K562 (cell line): ENCODE results near the gene RPS8. TPM values are rescaled to one million over a fixed set of nuclear protein-coding genes. Genes with fewer than 3 reads are reported as not detected.

Source experiments
- HLTF ChIP-seq: fragments of 450-650 bp; IDR thresholded peaks from 2 replicates; pipeline ENCODE4 v1.6.1; 2016
- KDM2B ChIP-seq: fragments of 250-450 bp; sonication (Bioruptor Pico); IDR thresholded peaks from 2 replicates; pipeline ENCODE4 v1.8.0; 2021; ENCODE audit warnings: mild to moderate bottlenecking, moderate library complexity
- PHF8 ChIP-seq: fragments of 200-600 bp; sonication (generic); IDR thresholded peaks from 2 replicates; pipeline ENCODE4 v1.6.1; 2012; ENCODE audit warnings: mixed run types, mild to moderate bottlenecking, inconsistent platforms, low read length, moderate library complexity, borderline replicate concordance
- TBL1XR1 ChIP-seq, 2 experiments: IDR thresholded peaks; 2 replicates each; pipeline ENCODE4 v1.6.1; 2012; ENCODE audit warnings: improper control_type of control experiment in 2 of 2, low read length in 2 of 2, mild to moderate bottlenecking in 1 of 2
- YY1 ChIP-seq, 3 experiments: IDR thresholded peaks; 2 replicates each; pipeline ENCODE4 v1.6.1; 2011; ENCODE audit warnings: low read length in 2 of 3, mild to moderate bottlenecking in 2 of 3, moderate library complexity in 2 of 3, borderline replicate concordance in 1 of 3, control low read depth in 1 of 3, low read depth in 1 of 3; ENCODE audit not compliant: insufficient read depth in 3 of 3, insufficient replicate concordance in 2 of 3, control insufficient read depth in 1 of 3, insufficient read length in 1 of 3; ENCODE audit errors: extremely low read depth in 1 of 3
- ZNF589 ChIP-seq: fragments of 200-800 bp; sonication (Bioruptor generic); IDR thresholded peaks from 2 replicates; pipeline ENCODE4 v1.6.1; 2016; ENCODE audit warnings: low read depth, missing genetic modification characterization, missing compliant biosample characterization
- polyA plus RNA-seq, 8 experiments: library from polyadenylated mRNA; depleted of rRNA in 4 of 8; stranded (reverse) in 5 of 8; unstranded in 3 of 8; fragments of >200 nt; fragmentation: Nextera tagmentation in 2 of 8; fragmentation: Illumina TruSeq in 1 of 8; extraction: Ambion mirVana in 2 of 8; extraction: Trizol in 1 of 8; gene quantifications; 2 replicates each; pipeline versions ENCODE4 v1.2.1 to v1.2.3, GENCODE V29; 2011 to 2014; ENCODE audit warnings: inconsistent platforms in 1 of 8, missing spikeins in 1 of 8
- total RNA-seq, 7 experiments: library from RNA; depleted of rRNA in 6 of 7; stranded (reverse); fragments of >200 nt in 6 of 7; fragmentation: Illumina TruSeq in 2 of 7; extraction: Trizol in 2 of 7; gene quantifications; 2 replicates each; pipeline versions ENCODE4 v1.2.1 to v1.2.3, GENCODE V29; 2011 to 2021; ENCODE audit warnings: low replicate concordance in 1 of 7
- TF ChIP-seq, protein P1 (sequence below), 2 experiments: fragments of 250-450 bp in 1 of 2; fragments of 450-650 bp in 1 of 2; sonication (Bioruptor Pico) in 1 of 2; IDR thresholded peaks; 2 replicates each; pipeline versions ENCODE4 v1.6.1 to v1.8.0; 2016 to 2021; ENCODE audit warnings: mild to moderate bottlenecking in 2 of 2, moderate library complexity in 2 of 2, missing compliant biosample characterization in 1 of 2, missing genetic modification characterization in 1 of 2
- TF ChIP-seq, protein P2 (sequence below): sonication (generic); formaldehyde crosslinking; IDR thresholded peaks from 2 replicates; pipeline ENCODE4 v1.8.0; 2022; ENCODE audit warnings: mild to moderate bottlenecking, low read depth, missing genetic modification reagents
- TF ChIP-seq, protein P3 (sequence below): fragments of 450-650 bp; IDR thresholded peaks from 2 replicates; pipeline ENCODE4 v1.6.1; 2016
- TF ChIP-seq, protein P4 (sequence below): fragments of 250-450 bp; sonication (Bioruptor Pico); IDR thresholded peaks from 2 replicates; pipeline ENCODE4 v1.5.1; 2021; ENCODE audit warnings: mild to moderate bottlenecking
- TF ChIP-seq, protein P5 (sequence below), 2 experiments: fragments of 150-350 bp in 1 of 2; IDR thresholded peaks; 2 replicates each; pipeline ENCODE4 v1.6.1; 2012 to 2016; ENCODE audit warnings: low read depth in 2 of 2, low read length in 2 of 2, mild to moderate bottlenecking in 1 of 2, moderate library complexity in 1 of 2
- TF ChIP-seq, protein P6 (sequence below): fragments of 250-450 bp; sonication (Bioruptor Pico); IDR thresholded peaks from 2 replicates; pipeline ENCODE4 v1.5.0; 2021; ENCODE audit warnings: mild to moderate bottlenecking, moderate library complexity

RPS8 gene
- total and polyA plus RNA-seq, 9 of the 15 experiments (the other 6 are each of a cell fraction or from before 2014, with no cell fraction given) = 2,431 to 4,168 (median 3,109) TPM

DNA sequence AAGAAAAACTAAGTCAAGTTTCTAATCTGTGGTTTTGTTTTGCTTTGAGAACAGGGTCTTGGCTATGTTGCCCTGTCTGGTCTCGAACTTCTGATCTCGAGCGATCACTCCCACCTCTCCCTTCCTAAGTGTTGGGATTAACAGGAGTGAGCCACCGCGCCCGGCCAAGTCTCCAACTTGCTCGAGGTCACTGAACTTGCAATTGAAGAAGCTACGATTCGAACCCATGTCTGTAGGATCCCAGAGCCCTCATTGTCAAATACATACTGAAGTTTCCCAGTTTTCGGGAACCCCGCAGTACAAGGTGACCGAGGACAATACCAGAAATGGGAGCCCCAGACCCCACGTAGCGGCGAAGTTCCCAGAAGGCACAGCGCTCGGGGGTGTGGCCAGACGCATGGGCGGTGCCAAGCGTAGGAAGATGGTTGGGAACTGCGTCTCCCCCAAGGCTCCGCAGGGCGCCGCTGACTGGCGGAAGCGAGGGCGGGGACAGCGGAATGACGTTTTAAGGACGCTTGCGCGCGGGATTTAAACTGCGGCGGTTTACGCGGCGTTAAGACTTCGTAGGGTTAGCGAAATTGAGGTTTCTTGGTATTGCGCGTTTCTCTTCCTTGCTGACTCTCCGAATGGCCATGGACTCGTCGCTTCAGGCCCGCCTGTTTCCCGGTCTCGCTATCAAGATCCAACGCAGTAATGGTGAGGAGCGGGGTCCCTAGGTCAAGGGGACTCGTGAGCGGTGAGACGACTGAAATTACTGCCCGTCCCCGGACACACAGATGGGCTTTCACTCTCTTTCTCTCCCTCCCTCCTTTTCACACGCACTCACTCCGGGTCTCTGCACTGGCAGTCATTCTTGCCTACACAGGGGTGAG lies 35.8 kb upstream of the RPS8 start, which contains the start of gene KIF2C (continued):
- TF ChIP-seq, protein P1, sequence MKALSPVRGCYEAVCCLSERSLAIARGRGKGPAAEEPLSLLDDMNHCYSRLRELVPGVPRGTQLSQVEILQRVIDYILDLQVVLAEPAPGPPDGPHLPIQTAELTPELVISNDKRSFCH (CRISPR knock-in tag; IDR thresholded peaks at IDR 0.05) = no peak
- TF ChIP-seq, protein P1 (tag; IDR thresholded peaks at IDR 0.05) = no peak
- TF ChIP-seq, protein P2, sequence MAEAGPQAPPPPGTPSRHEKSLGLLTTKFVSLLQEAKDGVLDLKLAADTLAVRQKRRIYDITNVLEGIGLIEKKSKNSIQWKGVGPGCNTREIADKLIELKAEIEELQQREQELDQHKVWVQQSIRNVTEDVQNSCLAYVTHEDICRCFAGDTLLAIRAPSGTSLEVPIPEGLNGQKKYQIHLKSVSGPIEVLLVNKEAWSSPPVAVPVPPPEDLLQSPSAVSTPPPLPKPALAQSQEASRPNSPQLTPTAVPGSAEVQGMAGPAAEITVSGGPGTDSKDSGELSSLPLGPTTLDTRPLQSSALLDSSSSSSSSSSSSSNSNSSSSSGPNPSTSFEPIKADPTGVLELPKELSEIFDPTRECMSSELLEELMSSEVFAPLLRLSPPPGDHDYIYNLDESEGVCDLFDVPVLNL (CRISPR knock-in tag) = peak; percentile 99
- TF ChIP-seq HLTF (no peak), YY1 (IDR thresholded peaks at IDR 0.05; ENCODE audit: borderline replicate concordance in 1 of 3, control insufficient read depth in 1 of 3, extremely low read depth in 1 of 3, insufficient read depth in 3 of 3, insufficient read length in 1 of 3, insufficient replicate concordance in 2 of 3, low read depth in 1 of 3, low read length in 2 of 3) (peak in 2 of 3 experiments; percentile 72 to 87), ZNF589 (CRISPR knock-in tag) (no peak), TBL1XR1 (IDR thresholded peaks at IDR 0.05; ENCODE audit: low read length in 2 of 2) (peak in 1 of 2 experiments; percentile 90; a peak in 2 of 4 replicates), KDM2B (CRISPR knock-in tag) (no peak), PHF8 (peak; percentile 95)
- TF ChIP-seq, protein P3, sequence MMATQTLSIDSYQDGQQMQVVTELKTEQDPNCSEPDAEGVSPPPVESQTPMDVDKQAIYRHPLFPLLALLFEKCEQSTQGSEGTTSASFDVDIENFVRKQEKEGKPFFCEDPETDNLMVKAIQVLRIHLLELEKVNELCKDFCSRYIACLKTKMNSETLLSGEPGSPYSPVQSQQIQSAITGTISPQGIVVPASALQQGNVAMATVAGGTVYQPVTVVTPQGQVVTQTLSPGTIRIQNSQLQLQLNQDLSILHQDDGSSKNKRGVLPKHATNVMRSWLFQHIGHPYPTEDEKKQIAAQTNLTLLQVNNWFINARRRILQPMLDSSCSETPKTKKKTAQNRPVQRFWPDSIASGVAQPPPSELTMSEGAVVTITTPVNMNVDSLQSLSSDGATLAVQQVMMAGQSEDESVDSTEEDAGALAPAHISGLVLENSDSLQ = peak; percentile 85
- TF ChIP-seq, protein P4, sequence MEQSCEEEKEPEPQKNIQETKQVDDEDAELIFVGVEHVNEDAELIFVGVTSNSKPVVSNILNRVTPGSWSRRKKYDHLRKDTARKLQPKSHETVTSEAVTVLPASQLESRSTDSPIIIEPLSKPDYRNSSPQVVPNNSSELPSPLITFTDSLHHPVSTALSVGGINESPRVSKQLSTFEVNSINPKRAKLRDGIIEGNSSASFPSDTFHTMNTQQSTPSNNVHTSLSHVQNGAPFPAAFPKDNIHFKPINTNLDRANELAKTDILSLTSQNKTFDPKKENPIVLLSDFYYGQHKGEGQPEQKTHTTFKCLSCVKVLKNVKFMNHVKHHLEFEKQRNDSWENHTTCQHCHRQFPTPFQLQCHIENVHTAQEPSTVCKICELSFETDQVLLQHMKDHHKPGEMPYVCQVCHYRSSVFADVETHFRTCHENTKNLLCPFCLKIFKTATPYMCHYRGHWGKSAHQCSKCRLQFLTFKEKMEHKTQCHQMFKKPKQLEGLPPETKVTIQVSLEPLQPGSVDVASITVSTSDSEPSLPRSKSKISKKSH = no peak
- TF ChIP-seq, protein P5, sequence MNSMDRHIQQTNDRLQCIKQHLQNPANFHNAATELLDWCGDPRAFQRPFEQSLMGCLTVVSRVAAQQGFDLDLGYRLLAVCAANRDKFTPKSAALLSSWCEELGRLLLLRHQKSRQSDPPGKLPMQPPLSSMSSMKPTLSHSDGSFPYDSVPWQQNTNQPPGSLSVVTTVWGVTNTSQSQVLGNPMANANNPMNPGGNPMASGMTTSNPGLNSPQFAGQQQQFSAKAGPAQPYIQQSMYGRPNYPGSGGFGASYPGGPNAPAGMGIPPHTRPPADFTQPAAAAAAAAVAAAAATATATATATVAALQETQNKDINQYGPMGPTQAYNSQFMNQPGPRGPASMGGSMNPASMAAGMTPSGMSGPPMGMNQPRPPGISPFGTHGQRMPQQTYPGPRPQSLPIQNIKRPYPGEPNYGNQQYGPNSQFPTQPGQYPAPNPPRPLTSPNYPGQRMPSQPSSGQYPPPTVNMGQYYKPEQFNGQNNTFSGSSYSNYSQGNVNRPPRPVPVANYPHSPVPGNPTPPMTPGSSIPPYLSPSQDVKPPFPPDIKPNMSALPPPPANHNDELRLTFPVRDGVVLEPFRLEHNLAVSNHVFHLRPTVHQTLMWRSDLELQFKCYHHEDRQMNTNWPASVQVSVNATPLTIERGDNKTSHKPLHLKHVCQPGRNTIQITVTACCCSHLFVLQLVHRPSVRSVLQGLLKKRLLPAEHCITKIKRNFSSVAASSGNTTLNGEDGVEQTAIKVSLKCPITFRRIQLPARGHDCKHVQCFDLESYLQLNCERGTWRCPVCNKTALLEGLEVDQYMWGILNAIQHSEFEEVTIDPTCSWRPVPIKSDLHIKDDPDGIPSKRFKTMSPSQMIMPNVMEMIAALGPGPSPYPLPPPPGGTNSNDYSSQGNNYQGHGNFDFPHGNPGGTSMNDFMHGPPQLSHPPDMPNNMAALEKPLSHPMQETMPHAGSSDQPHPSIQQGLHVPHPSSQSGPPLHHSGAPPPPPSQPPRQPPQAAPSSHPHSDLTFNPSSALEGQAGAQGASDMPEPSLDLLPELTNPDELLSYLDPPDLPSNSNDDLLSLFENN (IDR thresholded peaks at IDR 0.05; ENCODE audit: low read depth in 2 of 2, low read length in 2 of 2) = peak in 1 of 2 experiments; percentile 78; a peak in 1 of 4 replicates
- TF ChIP-seq, protein P6, sequence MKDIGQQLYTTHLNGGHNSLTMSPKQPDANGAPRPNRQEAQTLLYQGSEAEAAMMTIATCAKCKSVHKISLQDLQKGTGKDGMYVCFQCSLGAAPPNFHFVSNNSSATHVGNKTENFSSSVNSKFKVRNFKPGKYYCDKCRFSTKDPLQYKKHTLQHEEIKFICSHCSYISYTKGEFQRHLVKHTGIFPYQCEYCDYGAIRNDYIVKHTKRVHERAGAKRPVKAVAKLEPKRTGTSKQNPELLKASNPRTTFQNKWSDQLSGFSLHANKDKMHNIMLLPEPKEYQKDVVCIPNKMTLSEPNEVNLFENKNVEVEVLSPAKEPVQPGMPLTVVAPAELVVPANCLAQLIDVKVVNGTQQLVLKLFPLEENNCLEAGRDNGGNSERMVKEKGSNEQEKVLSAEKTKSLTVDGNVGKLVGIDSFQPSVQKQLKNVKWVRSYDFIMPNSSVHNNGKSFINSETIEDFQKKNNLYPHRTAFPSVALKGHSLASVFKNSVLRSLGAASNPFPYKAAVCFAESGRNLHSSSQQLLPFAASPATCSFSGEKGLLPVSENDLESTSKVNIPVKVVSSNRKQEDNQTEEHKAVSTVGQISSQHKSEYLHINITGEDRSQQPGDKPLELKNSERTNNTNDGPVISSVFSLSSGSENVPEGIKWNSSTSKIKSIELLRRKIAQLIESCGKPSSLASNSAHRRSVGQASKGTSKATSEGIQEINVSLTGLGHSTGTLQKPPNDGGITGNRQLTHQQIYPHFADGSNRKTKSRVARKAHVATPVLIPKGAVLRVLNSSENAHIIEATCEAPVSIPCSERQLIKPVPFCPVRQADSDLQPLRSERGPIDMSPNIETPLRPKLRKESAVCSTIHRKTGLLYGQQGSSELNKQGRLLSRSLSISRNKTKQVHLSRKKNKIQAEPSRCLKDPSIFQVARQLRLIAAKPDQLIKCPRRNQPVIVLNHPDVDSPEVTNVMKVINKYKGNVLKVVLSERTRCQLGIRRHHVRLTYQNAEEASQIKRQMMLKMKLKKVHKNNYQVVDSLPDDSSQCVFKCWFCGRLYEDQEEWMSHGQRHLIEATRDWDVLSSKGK (CRISPR knock-in tag) = no peak
